Left forelimb (tissue), 1 donor: ENCODE results near the gene KIAA1671.

Experiments
- DNase-seq: peaks from one replicate; pipeline ENCODE4 v3.0.0-alpha.2; 2018; ENCODE audit warnings: low spot score

KIAA1671 gene

DNA sequence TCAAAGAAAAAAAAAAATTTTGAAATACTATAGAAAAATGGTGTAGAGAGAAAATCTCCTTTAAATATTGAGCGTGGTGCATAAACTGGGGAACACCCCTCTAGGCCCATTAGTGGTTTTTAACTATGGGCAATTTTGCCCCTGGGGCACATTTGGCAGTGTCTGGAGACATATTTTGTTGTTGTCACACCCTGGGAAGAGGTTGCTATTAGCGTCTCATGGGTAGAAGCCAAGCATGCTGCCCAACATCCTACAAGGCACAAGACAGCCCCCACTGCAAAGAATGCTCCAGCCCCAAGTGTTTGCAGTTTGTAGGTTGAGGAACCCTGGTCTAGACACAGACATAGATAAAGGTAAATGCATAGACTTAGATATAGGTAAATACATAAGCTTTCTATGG lies 92.6 kb downstream of the KIAA1671 start:
- DNase-seq, result no peak

DNA sequence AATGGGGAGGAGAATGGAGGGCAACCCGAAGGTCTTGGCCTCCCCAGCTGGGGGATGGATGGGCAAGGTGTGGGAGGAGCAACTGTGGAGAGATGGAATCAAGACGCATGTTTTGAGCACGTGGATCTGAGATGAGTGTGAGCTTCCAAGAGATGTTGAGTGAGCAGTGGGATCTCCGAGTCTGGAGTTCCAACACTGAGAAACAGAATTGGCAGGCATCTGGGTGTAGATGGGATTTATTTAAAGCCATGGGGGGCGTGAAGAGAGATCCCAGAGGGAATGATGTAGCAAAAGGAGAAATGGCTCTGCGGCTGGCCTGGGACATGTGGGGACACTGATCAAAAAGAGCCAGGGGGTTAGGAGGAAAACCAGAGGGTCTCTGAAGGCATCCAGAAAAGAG lies 95.6 kb downstream of the KIAA1671 start:
- DNase-seq, result no peak

DNA sequence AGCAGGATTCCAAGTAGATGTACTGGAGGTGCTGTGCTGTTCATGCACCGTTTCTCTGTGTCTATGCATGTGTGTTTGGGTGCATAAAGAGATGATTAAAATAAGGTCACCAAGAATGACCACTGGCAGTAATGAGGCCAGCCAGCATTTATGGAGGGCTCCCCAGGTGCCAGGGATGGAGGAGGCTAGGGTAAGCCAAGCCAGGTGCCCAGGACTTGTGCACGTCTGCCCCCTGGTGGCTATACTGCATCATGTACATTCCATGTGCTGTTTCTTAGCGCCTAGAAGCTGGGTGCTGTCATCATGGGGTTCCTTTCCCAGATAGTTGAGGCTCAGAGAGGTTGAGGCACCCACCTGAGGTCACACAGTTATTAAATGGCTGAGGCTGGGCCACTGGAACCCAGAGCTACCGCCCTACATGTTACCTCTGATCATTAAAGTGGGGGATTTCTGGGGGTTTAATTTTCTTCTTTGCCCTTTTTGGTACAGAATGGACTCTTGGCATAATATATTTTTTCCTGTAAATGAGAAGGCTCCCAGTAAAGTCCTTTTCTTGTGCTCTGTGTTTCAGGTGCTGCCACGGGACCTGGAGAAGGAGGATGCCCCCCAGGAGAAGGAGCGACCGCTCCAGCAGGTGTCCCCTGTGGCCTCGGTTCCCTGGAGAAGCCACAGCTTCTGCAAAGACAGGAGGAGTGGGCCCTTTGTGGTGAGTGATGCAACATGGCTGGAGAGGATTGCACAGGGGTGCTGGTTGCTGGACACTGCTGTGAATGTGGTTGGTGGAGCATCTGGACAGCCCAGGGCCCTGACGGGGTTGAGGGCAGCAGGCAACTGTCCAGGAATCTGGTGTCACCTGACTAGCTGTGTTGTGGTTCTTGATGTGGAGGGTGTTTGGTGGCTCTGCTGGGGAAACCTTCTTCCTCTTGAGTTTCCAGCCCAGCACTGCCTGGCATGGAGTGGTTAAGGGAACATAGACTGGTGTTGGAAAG lies 96.4 kb downstream of the KIAA1671 start:
- no peak for DNase-seq

DNA sequence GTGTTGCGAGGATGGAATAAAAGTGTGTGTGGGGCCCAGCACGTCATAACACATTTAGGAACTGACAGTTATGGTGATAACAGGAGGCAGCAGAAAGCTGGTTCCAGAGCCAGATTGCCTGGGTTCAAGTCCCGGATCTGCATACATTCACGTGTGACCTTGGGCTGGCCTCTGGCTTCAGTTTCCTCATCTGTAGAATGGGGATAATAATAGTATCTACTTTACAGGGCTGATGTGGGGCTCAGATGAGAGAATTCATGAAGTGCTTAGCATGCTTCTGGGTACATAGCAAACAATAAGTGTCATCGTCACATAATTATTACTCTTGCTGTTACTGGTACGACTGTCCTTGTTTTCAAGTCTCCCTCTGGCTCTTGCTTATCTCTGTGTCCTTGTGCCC lies 97.3 kb downstream of the KIAA1671 start:
- DNase-seq, result no peak

DNA sequence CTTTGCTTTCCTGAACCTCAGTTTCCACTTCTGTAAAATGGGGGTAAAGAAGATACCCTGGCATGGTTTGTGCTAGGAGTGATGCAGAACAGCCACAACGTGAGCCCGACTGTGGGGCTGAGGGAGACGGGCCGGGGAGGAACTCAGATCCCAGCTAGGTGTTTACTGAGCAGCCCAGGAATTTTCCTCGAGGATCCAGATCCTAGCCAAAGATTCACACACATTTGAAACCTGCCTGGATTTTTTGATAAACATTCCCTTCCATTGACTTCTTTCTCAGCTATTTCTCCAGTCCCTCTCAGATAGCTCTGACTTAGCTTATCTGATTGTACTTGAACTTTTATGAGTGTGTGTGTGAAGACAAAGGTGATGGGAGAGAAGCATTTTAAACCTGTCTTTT lies 98.0 kb downstream of the KIAA1671 start:
- DNase-seq, result no peak

DNA sequence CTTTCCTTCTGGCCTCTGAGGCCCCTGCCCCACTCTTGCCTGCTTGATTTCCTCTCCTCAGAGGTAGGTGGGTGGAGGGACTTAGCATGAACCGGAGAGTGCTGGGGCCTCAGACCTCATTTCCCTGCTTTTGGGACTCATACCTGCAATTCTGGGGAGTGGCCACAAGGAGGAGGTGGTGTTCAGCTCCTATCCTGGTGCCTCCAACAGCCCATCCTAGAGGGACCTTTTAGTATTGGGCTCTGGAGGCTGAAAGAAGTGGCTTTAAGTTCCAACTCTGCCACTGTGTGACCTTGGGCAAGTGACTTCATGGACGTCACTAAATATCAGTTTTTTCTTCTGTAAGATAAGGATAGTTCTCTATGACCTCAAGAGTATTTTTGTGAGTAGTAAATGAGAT lies 98.6 kb downstream of the KIAA1671 start:
- DNase-seq, result no peak

DNA sequence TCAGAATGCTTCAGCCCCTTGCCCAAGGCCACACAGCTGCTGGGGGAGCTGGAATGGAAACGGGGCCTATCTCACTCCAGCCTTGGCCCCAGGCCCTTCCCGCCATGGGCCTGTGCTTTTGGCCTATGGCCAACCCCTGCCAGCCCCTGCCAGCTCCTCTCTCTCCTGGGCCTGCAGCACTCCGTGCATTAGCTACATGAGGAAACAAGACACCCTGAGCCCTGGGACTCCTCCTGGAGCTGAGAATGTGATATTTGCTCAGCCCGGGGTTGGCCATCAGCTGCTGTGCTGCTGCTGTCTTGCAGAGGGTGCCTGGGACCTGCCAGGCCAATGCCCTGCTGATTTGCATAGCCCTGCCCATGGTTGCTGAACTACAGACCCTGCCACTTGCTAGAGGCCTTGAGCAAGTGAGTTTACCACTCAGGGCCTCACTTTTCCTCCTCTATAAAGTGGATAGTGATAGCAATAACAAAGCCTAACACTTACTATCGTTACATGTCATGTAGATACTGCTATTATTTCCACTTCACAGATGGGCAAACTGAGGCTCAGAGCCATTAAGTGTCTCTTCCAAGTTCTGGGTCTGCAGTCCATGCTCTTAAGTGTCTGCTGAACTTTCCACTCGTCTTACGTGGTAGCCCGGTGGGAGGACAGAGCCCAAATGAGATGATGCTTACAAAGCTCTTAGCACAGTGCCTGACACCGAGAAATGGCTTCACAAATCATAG lies 99.6 kb downstream of the KIAA1671 start:
- no peak for DNase-seq

DNA sequence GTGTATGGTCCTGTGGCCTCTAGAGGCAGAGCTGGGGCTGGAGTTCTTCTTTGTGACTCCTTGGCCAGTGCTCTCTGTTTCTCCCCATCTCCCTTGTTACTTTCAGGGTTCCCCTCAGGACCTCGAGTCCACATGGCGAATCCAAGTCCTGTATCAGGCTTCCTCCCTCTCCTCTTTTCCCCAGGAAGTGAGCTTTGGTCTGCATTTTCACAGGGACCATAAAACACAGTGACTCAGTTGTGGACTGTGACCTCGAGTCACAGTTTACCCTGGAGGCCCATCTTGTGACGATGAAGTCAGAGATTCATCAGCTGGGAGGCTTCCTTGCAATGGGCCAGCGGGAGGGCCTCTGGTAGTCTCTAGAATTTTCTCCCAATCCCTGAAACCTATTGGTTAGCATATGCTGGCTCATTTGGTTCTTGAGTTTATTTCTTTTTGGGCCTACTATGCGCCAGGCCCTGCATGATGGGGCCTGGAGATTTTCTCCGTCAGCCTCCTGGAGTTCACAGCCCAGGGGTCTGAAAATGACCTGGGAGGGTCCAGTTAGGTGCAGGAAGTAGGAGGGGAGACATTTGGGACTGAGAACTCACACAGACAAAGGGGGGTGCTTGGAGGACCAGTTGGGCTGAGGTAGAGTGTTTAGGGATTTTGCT lies 100.8 kb downstream of the KIAA1671 start:
- DNase-seq, result no peak

DNA sequence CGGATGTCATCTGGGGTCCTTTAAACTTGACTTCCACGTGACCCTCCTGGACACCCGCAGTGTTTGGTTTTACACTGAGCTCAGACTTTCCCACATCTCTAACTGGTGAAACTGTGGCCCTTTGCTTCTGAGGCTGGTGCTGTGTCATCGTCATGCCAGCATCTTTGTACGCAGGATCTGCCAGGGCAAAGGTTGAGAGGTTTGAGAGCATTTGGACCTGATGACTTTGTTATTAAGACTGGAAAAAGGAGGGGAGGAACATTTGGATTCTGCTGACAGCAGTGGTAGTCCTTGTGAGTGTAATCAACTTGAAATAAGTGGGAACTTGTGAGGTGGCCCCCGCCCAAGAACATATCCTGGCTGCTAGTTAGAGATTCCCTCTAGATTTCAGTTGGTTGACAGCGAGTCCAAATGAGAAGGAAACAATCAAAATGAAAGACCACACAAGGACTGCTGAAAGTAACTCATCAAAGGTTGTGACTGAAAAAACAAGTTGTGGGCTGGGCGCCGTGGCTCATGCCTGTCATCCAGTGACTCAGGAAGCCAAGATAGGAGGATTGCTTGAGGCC lies 102.5 kb downstream of the KIAA1671 start:
- DNase-seq, result no peak

DNA sequence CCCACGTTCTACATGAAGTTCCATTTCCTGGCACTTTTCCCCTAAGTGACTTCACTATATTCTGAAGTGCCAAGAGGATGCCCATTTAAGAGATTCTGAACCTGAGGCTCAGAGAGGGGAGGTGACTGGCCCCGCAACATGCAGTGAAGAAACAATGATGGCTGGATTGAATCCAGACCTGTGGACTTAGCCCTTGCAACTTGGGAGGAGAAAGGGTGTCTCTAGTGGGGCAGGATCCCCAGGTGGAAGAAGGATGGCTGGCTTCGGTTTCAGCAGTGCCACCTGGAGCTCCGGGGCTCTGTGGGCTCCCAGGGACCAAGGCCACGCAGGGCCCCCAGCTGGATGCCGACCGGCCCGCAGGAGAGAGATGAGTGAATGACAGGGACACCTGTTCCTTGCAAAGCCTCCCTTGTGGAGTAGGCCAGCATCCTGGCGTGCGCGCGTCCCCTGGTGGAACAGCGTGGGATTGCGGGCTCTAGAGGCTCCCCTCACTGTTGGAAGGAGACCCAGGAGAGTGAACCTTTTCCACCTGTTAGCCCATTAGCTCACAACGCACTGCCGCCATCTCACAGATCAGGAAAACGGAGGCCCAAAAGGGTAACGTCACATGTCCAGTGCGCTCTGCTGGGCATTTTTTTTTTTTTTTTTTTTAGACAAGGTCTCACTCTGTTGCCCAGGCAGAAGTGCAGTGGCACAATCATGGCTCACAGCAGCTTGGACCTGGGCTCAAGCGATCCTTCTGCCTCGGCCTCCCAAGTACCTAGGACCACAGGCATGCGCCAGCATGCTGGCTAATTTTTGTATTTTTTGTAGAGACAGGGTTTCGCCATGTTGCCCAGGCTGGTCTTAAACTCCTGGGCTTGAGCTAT lies 104.7 kb downstream of the KIAA1671 start:
- DNase-seq, result peak; percentile 76

DNA sequence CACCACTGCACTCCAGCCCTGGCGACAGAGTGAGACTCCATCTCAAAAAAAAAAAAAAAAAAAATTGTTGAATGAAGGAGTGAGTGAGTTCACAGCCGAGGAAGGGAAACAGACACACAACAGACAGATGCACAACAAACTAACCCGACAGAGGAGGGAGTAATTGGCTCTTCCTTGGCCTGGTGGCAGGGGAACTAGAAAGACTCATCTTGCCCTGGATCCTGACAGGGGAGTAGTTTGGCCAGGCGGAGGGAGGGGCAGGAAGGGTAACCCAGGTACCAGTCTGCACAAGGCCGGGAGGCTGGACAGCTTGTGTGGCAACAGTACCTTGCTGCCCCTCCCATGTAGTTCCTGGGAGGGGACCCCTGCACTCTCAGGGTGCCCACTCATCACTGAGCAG lies 106.9 kb downstream of the KIAA1671 start:
- DNase-seq, result no peak

DNA sequence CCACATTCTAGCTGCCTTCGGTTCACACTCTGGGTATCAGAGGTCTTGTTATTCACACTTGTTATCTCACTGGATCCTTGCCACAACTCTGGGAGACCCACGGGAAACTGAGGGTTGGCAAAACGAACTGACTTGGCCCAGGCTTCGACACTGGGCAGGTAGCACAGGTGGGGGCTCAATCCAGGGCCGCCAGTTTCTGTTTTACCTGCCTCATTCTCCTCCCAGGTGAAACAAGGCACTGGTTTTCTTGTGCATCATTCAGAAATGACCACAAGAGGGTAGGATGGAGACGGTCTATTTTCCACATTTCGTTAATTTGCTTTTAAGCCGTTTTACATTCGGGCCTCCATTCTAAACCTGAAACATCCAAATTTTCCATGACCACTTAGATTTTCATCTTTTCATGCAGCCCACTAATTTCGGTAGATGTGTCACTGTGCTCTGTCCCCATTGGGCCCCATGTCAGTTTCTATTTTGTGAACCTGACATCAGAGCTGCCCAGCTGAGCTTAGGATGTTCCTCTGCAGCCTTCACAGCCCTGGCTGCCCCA lies 108.1 kb downstream of the KIAA1671 start:
- DNase-seq, result no peak

DNA sequence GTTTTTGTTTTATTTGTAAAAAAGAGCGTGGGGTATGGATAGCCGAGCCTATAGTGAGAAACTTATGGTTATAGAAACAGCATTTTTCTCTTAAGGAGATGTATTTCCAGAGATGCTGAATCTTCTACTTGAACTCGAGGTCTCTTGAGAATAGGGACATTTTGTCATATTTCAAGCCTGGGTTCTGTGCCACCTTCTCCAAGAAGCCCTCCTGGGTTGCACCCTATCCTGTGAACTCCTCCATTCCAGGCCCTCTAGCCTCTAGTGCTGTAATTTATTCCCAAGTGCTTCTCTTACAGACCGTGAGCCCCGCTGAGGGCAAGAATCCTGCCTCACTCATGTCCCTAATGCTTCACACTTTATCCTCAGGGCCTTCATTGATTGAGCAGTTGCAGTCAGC lies 108.6 kb downstream of the KIAA1671 start:
- no peak for DNase-seq

DNA sequence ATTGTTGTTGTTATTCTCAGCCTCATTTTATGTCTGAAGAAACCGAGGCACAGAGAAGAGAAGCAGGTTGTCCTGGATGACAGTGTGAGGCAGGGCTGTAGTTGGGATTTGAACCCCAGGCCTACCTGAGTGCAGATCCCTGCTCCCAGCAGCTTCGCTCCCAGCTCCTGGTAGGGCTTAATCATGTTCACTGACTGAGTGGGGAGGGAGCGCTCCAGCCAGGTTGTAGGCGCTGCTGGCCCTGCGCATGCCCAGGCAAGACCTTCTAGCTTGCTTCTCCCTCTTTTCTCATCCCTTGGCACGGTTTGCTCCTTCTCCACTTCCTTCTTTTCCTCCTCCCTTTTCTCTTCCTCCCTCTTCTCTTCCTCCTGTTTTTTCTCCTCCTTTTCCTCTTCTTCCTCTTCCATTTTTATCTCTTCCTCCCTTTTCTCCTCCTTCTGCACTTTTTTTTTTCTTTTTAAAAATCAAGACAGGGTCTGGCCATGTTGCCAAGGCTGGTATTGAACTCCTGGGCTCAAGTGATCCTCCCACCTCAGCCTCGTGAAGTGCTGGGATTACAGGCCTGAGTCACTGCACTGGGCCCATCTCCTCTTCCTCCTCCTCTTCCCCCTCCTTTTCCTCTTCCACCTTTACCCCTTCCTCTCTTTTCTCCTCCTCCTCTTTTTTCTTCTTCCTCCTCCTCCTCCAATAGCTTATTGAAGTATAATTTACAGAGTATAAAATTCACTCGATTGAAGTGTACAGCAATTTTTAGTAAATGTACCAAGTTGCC lies 109.3 kb downstream of the KIAA1671 start:
- no peak for DNase-seq

DNA sequence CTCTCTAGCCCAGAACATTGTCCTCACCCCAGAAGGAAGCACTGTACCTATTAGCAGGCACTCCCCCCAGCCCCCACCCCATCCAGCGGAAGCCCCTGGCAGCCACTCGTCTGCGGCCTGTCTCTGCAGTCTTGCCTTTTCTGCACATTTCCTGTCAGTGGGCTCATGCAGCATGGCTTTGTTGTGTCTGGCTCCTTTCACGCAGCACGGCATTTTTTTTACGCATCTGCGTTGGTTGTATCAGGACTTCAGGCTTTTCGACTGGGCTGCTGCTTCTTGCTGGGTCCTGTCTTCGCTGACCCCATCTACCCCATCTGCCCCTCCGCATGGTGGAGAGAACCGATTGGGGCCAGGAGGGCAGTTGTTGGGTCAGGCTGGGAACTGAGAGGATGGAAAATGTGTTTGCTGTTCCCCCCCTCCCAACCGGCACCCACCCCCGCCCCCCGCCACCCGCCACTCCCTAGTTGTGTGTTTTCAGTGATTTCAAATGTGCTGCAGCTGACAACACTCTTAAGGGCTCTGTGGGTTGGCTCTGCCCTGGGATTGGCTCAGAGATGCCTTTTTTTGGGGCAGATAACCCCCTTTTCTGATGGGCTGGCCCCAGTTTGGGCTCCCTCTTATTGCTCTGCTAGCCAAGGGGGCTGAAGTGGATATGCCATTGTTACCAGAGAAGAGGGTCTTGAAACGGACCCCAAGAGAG lies 110.0 kb downstream of the KIAA1671 start:
- no peak for DNase-seq

DNA sequence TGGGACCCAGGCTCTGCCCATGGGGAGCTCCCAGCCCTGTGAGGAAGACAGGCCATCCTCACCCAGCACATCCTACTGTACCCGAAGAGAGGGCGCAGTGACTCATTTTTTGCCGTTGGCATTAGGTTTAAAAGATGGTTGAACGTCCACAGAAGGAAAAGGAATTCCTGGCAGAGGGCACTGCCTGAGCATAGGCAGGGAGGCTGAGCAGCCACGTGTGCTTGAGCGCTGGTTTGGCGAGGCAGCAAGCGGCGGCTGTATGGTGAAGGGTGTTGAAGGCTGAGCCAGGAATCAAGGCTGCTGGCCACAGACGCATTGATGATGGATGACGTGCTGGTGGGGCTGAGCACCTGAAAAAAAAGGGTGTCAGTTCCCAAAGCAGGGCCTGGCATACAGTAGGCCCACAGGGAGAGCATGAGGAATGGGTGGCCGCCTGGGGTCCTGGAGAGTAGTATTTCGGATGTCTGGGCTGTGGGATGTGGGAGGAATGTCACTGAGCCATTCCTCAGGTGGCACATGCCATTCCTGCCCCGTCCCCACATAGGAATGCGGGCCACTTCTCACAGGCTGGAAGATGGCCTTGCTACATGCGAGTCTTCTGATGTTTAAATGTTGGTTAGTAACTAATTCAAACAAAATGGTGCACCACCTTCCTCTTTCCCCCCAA lies 112.5 kb downstream of the KIAA1671 start:
- DNase-seq, result no peak

DNA sequence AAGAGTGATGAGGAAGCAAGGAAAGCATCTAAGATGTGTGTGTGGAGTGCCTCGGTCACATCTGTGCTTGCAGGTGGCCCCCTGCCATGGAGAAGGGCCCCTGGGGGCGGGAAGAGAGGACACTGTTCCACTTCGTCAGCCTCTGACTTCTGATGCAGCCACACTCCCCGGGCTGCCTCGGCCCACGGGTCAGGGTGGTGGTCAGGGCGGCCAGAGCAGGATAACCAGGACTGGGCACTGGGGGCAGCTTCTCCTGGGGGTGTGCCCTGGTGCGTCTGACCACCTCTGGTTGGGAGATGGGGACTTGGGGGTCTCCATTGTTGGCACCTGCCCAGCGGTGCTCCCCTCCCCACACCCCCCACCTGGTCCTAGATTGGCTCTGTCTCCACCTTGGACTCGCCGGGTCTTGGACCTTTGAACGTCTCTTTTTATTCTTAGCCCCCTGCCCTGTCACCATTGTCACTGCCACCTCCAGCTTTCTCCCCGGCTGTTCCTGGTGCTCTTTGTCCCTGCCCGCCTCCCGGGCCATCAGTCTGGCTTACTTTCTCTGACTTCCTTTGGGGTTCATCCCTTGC lies 114.4 kb downstream of the KIAA1671 start:
- DNase-seq, result no peak

DNA sequence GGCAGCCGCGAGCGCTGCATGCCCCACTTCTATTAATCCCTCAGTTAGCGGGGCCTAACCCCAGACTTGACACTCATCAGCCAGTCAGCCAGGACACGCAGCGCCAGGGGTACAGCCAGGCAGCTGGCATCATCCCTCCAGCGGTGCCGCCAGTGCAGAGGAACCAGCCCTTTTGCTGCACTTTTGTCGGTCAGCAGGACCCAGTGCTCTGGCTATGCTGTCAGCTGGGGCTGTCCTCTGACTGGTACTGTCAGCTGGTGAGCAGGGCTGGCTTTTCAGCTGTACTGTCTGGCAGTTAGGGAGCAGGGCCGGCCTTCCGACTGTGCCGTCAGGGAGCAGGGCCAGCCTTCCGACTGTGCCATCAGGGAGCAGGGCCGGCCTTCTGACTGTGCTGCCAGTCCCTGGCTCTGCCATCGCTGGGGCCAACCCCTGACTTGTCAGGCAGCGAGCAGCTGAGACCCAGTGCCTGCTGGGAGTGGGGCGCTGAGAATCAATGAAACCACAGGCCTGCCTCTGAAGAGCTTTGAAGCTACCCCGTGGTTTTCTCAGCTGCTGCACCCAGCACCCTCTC lies 115.4 kb downstream of the KIAA1671 start:
- peak; percentile 70 for DNase-seq
